GM06990 (cell line): ENCODE results near the gene HLCS.

Source experiments
- DNase-seq: peaks from one replicate; pipeline ENCODE4 v3.0.0-alpha.2; 2011; ENCODE audit not compliant: insufficient read length; ENCODE audit errors: extremely low read depth
- H3K27me3 ChIP-seq: replicated peaks from 2 replicates; pipeline ENCODE4 v1.6.0; 2011; ENCODE audit warnings: low read length; ENCODE audit not compliant: control insufficient read depth, insufficient read depth
- H3K36me3 ChIP-seq: 2 replicates; pipeline ENCODE4 v1.5.1; 2011; ENCODE audit warnings: low read length; ENCODE audit not compliant: control insufficient read depth, insufficient read depth
- H3K4me3 ChIP-seq: replicated peaks from 2 replicates; pipeline ENCODE4 v1.5.1; 2011; ENCODE audit warnings: low read depth, mild to moderate bottlenecking, control low read depth, low read length
- CTCF ChIP-seq: IDR thresholded peaks from 2 replicates; pipeline ENCODE4 v1.5.1; 2011; ENCODE audit warnings: low read length, control low read depth, mild to moderate bottlenecking, inconsistent platforms; ENCODE audit not compliant: insufficient read depth, poor library complexity, severe bottlenecking

HLCS gene

GRCh38 chr21:36945496-36946138 lies 20.9 kb downstream of the HLCS start:
- no peak for TF ChIP-seq CTCF
- Histone ChIP-seq H3K4me3 (no peak overlapping the region), H3K36me3 (no peaks in the 10 kb centered on the region; the same call in 1 of the 2 replicates), H3K27me3 (no peaks in the 10 kb centered on the region)
- DNase-seq = no peak

GRCh38 chr21:36936361-36937135 lies 29.9 kb downstream of the HLCS start:
- Histone ChIP-seq H3K4me3 (no peak overlapping the region), H3K36me3 (peaks cover 7% of the 10 kb centered on the region), H3K27me3 (no peaks in the 10 kb centered on the region)
- no peak for TF ChIP-seq CTCF
- DNase-seq = no peak

GRCh38 chr21:36934864-36935420 lies 31.5 kb downstream of the HLCS start:
- H3K4me3 ChIP-seq = no peak overlapping the region
- TF ChIP-seq CTCF = no peak
- peaks cover 7% of the 10 kb centered on the region for H3K36me3 ChIP-seq
- no peak for DNase-seq
- H3K27me3 ChIP-seq = no peaks in the 10 kb centered on the region

DNA sequence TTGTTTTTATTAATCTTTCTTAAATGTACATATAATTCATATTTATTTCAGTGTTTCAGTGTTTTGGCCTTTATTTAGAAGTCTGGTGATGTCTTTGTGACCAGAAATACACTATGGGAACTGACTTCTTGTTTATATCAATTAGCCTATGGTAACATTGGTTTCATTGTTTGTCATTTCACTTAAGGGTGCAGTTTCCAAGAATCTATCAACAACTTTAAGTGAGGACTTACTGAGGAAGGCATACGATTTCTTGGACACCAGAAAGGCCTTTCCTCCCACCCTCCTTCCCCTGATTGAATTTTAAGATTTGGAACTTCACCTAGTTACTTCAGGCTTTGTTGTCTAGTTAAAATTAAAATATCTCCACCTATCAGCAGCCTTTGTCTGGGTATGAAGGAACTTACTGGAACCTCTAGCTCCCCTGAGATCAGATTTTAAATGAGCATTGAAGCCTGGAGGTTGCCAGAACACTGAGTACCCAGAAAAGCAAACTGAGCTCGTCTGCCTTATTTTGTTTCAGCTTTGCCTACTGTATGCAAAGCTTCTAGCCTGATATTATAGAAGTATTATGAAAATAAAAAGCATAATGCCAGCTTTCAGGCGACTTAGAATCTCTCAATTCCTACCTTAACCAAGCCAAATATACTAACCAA lies 34.2 kb downstream of the HLCS start:
- Histone ChIP-seq H3K27me3 (no peaks in the 10 kb centered on the region), H3K36me3 (peaks cover 7% of the 10 kb centered on the region), H3K4me3 (no peak overlapping the region)
- no peak for TF ChIP-seq CTCF
- DNase-seq = no peak

GRCh38 chr21:36929622-36930021 lies 36.8 kb downstream of the HLCS start:
- no peak for TF ChIP-seq CTCF
- Histone ChIP-seq H3K27me3 (no peaks in the 10 kb centered on the region), H3K4me3 (no peak overlapping the region), H3K36me3 (no peaks in the 10 kb centered on the region; the same call in 1 of the 2 replicates)
- DNase-seq = no peak
